KG1 (cell line): Measurements from ENCODE around the gene PREPL.
"Not testable (repeated sequence)": the region's sequence is repeated elsewhere in the genome, so short reads cannot be mapped to it uniquely, and the experiment has no call there.

ENCODE experiments used
- DNase-seq: peaks from one replicate; lab custom pipeline; 2025; lab: John Stamatoyannopoulos, UW

The PREPL gene

DNA sequence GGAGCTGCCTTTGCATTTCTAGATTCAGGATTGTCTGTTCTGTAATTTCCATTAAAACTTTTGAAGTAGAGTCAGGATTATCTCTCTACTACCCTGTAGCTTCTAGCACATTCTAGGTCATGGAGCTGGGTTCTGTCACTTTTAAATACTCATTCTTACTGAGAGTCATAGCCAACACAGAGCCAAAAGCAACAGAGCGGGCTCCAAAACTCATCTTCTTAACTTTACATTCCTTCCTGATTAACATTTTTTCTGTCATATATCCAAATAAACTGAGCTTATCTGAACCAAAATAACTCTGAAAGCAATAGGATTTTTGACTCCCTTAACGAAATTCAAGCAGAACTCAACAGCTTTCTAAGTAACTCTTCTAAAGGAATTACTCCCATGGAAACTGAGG is 12.9 kb downstream of the PREPL start:
- DNase-seq, result no peak

GRCh38 chr2:44347526-44347925 is 13.8 kb downstream of the PREPL start:
- DNase-seq, result no peak

GRCh38 chr2:44342854-44343253 is 18.4 kb downstream of the PREPL start:
- DNase-seq, result no peak

DNA sequence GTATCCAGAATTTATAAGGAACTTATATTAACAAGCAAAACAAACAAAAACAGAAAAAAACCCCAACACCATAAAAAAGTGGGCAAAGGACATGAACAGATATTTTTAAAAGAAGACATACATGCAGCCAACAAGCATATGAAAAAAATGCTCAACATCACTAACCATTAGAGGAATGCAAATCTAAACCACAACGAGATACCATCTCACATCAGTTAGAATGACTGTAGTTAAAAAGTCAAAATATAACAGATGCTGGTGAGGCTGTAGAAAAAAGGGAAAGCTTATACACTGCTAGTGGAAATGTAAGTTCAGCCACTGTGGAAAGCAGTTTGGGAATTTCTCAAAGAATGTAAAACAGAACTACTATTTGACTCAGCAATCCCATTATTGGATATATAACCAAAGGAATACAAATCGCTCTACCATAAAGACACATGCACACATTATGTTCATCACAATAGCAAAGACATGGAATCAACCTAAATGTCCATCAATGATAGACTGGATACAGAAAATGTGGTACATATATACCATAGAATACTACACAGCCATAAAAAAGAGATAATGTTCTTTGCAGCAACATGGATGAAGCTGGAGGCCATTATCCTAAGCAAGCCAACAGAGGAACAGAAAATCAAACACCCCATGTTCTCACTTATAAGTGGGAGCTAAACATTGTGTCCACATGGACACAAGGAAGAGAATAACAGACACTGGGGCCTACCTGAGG is 25.3 kb downstream of the PREPL start:
- DNase-seq, result no peak

DNA sequence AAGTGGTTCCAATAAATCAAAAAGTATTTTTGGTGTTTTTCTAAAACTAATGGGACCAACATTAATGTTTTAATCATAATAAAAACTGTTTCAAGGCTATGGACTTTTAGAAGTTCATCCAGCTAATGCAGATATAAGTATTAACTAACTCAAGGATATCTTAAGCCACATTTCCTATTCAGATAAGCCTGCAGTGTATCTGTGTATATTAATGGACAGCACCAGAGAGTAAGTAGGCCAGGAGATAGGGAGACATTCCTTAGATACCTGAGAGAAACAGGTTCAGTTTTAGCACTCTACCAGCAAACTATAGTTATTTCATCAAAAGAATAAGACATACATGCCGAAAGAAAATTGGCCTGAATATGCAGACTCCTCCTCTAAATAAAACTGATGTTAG is 27.3 kb downstream of the PREPL start:
- DNase-seq, result no peak

DNA sequence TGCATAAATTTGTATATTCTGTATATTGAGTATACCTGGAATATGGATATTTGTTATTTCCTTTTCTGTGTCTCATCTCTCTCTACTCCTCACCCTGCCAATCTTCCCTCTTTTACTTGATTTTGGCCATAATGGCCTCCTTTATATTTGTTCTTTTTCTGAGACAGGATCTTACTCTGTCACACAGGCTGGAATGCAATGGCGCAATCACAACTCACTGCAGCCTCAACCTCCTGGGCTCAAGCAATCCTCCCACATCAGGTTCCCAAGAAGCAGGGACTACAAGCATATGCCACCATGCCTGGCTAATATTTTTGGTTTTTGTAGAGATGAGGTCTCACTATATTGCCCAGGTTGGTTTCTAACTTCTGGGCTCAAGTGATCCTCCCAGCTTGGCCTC is 30.5 kb downstream of the PREPL start:
- DNase-seq, result no peak

GRCh38 chr2:44329343-44329742 is 32.0 kb downstream of the PREPL start:
- no peak for DNase-seq

- no peak for DNase-seq
Measured at GRCh38 chr2:44328750-44329149, 32.5 kb downstream of the PREPL start.

DNA sequence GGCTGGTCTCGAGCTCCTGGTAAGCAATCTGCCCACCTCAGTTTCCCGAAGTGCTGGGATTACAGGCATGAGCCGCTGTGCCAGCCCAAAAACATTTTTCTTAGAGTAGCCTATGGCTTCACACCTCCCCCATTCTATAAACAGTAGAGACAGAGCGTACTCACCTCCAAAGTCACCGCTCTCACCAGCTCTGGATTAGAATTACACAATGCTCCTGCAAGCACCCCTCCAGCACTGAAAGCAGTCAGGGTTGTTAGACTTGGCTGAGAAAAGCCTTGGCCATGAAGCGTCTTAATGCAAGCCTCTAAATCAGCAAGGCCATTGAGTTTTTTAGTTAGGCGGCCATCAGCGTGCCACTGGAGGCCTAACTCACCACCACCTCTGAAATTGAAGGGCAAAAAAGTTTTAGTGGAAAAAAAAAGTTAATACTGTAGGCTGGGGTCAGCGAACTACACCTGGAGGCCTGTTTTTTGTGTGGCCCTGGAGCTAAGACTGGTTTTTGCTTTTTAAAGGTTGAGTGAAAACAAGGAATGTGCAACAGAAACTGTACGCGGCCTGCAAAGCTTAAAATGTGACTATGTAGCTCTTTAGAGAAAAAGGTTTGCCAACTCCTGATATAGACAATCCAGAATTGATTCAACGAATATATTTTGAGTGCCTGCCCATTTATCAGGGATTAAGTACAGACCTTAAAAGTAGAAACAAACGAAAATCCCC is 34.6 kb downstream of the PREPL start:
- DNase-seq, result no peak

GRCh38 chr2:44325897-44326296 is 35.4 kb downstream of the PREPL start:
- no peak for DNase-seq

DNA sequence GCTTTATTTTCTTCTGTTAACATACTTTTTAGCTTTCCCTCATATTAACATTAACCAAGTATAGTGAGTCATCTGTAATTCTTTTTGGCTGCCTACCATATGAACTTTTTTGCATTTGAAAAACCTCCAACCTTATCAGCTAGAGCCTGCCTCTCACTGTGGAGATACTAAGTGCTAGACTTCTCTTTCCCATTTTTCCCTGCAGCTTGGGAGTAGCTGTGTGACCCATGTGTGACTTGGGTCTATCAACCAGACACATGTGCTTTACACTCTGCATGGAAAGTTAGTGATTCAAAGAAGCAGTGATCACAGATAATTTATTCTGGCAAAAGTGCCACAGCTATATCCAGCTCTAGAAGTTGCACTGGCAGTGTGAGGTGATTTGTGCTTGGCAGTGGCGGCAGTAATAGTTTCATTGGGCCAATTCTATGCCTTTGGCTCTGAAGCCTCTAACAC is 36.3 kb downstream of the PREPL start:
- DNase-seq, result no peak

DNA sequence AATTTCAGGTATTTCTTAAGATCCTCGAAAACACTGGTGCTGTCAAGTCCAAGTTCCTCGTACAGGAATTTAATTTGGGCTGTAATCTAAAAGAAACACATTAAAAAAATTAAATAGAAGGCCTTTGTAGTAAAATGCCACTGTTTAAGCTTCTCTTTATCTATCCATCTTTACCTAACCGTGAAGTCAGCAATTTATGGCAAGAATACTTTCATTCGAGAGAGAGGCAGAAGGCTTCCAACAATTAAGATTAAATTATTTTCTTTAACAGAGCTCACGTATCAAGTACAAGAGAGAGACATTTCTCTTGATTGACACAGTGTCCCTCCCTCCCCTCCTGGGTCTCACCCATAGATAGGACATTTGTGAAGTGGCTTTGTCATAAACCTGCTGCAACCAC is 39.9 kb downstream of the PREPL start:
- DNase-seq, result no peak

- no peak for DNase-seq
Measured at GRCh38 chr2:44320832-44321231, 40.5 kb downstream of the PREPL start.

DNA sequence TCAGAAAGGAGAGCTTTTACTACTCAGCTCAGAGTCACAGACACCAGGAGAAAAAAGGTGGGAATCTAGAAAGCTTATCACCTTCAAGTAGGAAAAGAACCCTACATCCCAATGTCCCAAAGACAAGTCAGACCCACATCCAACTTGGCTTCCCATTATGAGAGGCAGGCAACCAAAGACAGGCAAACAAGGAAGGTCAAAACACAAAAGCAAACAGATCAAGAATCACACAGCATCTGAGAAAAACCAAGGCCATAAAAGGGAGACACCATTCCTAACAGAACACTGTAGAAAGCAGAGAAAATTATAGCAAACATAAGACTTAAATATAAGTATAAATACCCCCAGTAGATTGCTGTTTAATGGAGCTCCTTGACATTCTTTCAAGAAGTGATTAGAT is 45.3 kb downstream of the PREPL start:
- DNase-seq, result no peak

- no peak for DNase-seq
Measured at GRCh38 chr2:44314362-44314761, 46.9 kb downstream of the PREPL start.

DNA sequence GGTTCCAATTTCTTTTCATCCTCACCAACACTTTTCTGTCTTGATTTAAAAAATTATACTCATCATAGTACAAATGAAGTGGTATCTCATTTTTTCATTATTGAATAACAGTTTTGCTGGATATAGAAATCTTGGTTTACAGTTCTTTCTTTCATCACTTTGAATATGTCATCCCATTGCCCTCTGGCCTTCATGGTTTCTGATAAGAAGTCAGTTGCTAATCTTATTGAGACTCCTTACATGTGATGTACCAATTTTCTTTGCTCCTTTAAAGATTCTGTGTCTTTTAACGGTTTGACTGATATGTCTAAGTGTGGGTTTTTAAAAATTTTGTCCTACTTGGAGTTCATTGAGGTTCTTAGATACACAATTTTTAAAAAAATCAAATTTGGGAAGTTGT is 51.0 kb downstream of the PREPL start:
- DNase-seq, result no peak

DNA sequence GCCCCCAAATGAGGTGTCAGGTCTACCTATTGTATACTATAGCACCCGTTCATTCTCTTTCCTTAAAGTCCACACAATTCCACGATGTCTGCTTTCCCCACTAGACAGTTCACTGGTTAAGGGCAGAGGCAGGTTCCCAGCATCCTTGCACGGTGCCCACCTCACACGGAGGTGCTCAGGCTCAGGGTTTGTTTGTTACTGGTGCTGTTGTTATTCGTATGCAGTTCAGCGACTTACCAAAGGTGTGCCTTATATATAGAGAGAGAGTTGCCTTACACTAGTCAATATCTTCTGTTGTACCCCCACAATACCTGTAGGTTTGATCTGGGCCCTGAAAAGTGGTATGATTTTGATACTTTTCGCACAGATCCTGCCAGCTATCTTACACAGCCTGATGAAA is 55.4 kb downstream of the PREPL start:
- DNase-seq, result no peak

- DNase-seq, result no peak
Measured at GRCh38 chr2:44304258-44304657, 57.0 kb downstream of the PREPL start.

DNA sequence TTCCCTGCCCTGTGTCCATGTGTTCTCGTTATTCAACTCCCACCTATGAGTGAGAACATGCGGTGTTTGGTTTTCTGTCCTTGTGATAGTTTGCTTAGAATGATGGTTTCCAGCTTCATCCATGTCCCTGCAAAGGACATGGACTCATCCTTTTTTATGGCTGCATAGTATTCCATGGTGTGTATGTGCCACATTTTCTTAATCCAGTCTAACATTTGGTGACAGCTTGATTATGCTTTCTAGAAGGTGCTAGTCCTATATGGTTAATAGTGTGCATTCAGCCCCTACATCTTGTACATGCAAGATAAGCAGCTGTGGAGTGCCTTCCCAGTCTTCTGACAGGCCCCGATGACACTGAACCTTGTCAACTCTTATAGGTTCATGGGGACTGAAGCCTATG is 57.5 kb downstream of the PREPL start:
- DNase-seq, result not testable (repeated sequence)

GRCh38 chr2:44301111-44301510 is 60.2 kb downstream of the PREPL start:
- no peak for DNase-seq

DNA sequence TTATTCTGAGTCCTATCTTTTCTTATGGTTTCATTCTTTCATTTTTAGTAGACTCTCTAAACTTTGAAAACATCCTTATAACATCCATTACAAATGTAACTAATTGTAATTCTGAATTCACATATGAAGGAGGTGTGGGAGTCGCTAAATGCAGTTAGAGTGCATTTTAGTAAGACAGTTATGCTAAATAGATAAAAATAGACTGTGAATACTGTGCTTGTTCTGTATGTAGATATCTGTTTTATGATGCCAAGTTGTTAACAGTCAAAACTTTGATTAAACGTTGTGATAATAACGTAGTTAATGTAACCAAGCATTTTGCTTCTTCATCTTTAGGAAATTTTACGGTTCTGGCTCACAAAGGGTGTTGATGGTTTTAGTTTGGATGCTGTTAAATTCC is 61.7 kb downstream of the PREPL start:
- DNase-seq, result no peak

- no peak for DNase-seq
Measured at GRCh38 chr2:44297431-44297830, 63.9 kb downstream of the PREPL start.

GRCh38 chr2:44296653-44297052 is 64.6 kb downstream of the PREPL start:
- DNase-seq, result no peak
